DOHH2 (cell line): ENCODE measurements around the gene GPR4.

Experiments used
- CTCF ChIP-seq: fragments of 200-600 bp; sonication (generic); IDR thresholded peaks from one replicate; pipeline ENCODE4 v1.5.1; 2014; ENCODE audit warnings: antibody characterized with exemption, mild to moderate bottlenecking, low read depth, low read length; ENCODE audit not compliant: poor library complexity, severe bottlenecking
- EZH2phosphoT487 ChIP-seq: fragments of 200-600 bp; sonication (generic); IDR thresholded peaks from 2 replicates; pipeline ENCODE4 v1.6.1; 2017; ENCODE audit warnings: borderline replicate concordance, mild to moderate bottlenecking, antibody characterized with exemption, low read length, moderate library complexity, mixed read lengths

DNA sequence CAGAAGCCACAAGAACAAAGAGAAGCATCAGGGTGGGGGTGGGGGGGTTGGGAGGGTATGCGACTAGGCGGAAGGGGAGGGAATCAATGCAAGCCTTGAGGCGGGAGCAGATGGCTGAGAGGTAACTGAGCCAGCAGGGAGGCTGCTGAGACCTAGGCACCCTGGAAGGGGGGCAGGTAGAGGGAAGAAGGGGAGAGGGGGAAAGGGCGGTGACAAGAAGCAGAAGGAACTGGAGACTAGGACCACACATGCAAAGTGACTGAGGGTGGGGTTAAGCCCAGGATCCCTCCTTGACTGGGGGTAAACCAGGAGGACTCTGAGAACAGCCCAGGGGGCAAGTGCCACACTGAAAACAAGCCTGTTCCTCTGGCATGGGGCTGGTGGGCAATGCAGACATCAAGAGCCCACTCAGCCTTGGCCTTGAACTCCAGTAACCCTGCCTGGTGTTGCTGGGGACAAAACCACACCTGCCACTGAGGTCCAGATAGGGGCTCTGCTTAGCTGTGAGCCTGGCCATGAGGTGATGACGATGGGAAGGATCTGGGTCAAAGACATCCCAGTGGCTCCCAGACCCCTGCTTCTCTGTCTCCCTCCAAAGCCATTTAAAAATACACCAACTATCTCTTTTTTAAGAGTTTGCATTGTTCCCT, 37.8 kb downstream of the GPR4 start:
- TF ChIP-seq CTCF (no peak), EZH2phosphoT487 (no peak)
